Measurements from ENCODE around the gene DNAJC8.

DNA sequence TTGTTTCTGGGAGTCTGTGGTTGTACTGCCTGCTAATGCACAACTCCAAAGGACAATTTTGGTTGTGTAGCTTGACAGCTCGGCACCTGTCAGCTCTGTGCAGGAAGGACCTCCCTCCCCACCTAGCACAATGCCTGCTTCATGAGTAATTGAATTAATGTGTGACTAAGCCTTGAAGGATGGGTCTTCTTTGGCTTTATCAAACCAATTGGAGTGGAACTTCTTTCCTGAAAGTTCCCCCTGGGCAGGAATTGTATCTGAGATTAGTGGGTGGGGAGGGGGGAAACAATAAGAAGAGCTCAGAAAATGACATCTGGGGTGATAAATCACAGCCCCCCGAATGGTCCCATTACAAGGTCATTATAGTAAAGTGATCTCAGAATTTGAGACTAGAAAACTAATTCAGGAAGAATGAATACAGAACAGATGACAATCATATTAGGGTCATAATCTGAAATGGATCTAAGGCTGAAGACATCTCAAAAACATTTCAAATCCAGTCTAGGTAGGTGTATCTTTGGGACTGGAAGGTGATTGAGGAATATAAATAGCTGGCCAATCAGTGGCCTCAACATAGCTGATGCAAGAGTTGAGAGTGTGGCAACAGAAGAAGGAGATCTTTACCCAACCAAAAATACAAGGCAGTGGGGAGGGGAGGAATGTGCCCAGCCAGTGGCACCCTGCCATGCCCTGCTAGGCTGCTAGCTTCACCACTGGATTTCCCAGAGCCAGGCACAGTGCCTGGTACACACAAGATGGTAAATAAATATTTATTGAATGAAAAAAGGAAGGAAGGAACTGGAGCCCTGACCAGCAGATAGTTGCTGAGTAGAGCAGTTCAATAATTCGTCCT lies 16.4 kb upstream of the DNAJC8 start:
- TF ChIP-seq CTCF (IDR thresholded peaks at IDR 0.05) (no peak), TCF7L2 (IDR thresholded peaks at IDR 0.05; ENCODE audit: low read depth, low read length) (no peak), POLR2AphosphoS5 (IDR thresholded peaks at IDR 0.05; ENCODE audit: low read depth, low read length) (no peak; the same call in 1 of the 2 replicates), SIN3A (IDR thresholded peaks at IDR 0.05; ENCODE audit: borderline replicate concordance, insufficient read depth, low read depth, low read length) (no peak)

Measured in Panc1 (cell line).